Endothelial cell of umbilical vein (primary cell): ENCODE results near the gene CAAP1. TPM values are rescaled to one million over a fixed set of nuclear protein-coding genes. Genes with fewer than 3 reads are reported as not detected.

Experiments
- polyA plus RNA-seq, 4 experiments: library from polyadenylated mRNA; depleted of rRNA in 3 of 4; stranded (reverse) in 3 of 4; unstranded in 1 of 4; fragments of >200 nt; gene quantifications; 2 replicates each; pipeline versions ENCODE4 v1.2.1 to v1.2.3, GENCODE V29; 2011 to 2012; ENCODE audit warnings: missing spikeins in 1 of 4
- small RNA-seq: library from RNA; depleted of rRNA; stranded (forward); fragments of <200 nt; gene quantifications from one replicate; pipeline ENCODE3, GENCODE V24; 2012; ENCODE audit warnings: low replicate concordance, low read depth; ENCODE audit not compliant: insufficient read depth, insufficient read length
- total RNA-seq: library from RNA; stranded (reverse); gene quantifications from 2 replicates; pipeline ENCODE4 v1.2.3, GENCODE V29; 2021

CAAP1 gene
- total and polyA plus RNA-seq, 2 donors (not counting 3 experiments of a cell fraction or from before 2014, with no cell fraction given): 5.3 to 16.1 TPM

Small RNA genes lying within 50 kb of the gene (small RNA-seq; reads per million reads assigned to genes)
- gene RF00322: not detected
- gene RN7SL100P: not detected

Other genes with a start within 250 kb of the CAAP1 start
- 36.9 and 37.9 TPM in 2 replicates for gene PLAA, start 54.4 kb upstream of the CAAP1 start, total RNA-seq
- 12.2 and 15.6 TPM in 2 replicates for gene PLAA, start 54.4 kb upstream of the CAAP1 start, polyA plus RNA-seq
- gene IFT74, start 63.6 kb upstream of the CAAP1 start, total RNA-seq: 7.8 and 10.8 TPM in 2 replicates
- gene IFT74, start 63.6 kb upstream of the CAAP1 start, polyA plus RNA-seq: 2.8 and 3.4 TPM in 2 replicates
- not detected in 2 replicates for gene LRRC19, start 112.9 kb upstream of the CAAP1 start, total RNA-seq
- gene LRRC19, start 112.9 kb upstream of the CAAP1 start, polyA plus RNA-seq: not detected in 2 replicates
- 38.9 and 44.1 TPM in 2 replicates for gene TEK, start 216.4 kb upstream of the CAAP1 start, total RNA-seq
- gene TEK, start 216.4 kb upstream of the CAAP1 start, polyA plus RNA-seq: 20.4 and 26.9 TPM in 2 replicates